H9 (cell line): ENCODE results near the gene FAM184A. TPM values are rescaled to one million over a fixed set of nuclear protein-coding genes. Genes with fewer than 3 reads are reported as not detected.

Experiments
- DNase-seq: peaks from one replicate; pipeline ENCODE4 v3.0.0-alpha.2; 2017
- H2AFZ ChIP-seq: one replicate; pipeline ENCODE4 v1.6.1; 2013; ENCODE audit warnings: mild to moderate bottlenecking, low read length, control low read depth, moderate library complexity
- H2AK5ac ChIP-seq: 2 replicates; pipeline ENCODE4 v1.6.1; 2013; ENCODE audit warnings: low read length, control low read depth, mixed read lengths; ENCODE audit not compliant: insufficient read length
- H2BK120ac ChIP-seq: one replicate; pipeline ENCODE4 v1.6.1; 2013; ENCODE audit warnings: low read depth, mild to moderate bottlenecking, low read length, control low read depth, inconsistent platforms; ENCODE audit not compliant: poor library complexity, severe bottlenecking
- H2BK12ac ChIP-seq: 2 replicates; pipeline ENCODE4 v1.6.1; 2013; ENCODE audit warnings: low read length, control low read depth, mixed read lengths, low read depth; ENCODE audit not compliant: insufficient read length
- H2BK15ac ChIP-seq: 2 replicates; pipeline ENCODE4 v1.6.1; 2013; ENCODE audit warnings: low read depth, low read length, control low read depth
- H2BK20ac ChIP-seq: one replicate; pipeline ENCODE4 v1.6.1; 2013; ENCODE audit warnings: low read depth, mild to moderate bottlenecking, low read length, control low read depth, inconsistent platforms; ENCODE audit not compliant: poor library complexity, severe bottlenecking
- H2BK5ac ChIP-seq: 2 replicates; pipeline ENCODE4 v1.6.1; 2013; ENCODE audit warnings: low read length, control low read depth, mixed read lengths; ENCODE audit not compliant: insufficient read length
- H3K14ac ChIP-seq: 2 replicates; pipeline ENCODE4 v1.6.1; 2013; ENCODE audit warnings: low read length, control low read depth; ENCODE audit not compliant: insufficient read depth
- H3K18ac ChIP-seq: 2 replicates; pipeline ENCODE4 v1.6.1; 2013; ENCODE audit warnings: low read depth, mild to moderate bottlenecking, mixed read lengths, low read length, control low read depth; ENCODE audit not compliant: insufficient read length
- H3K23ac ChIP-seq: 2 replicates; pipeline ENCODE4 v1.6.1; 2013; ENCODE audit warnings: low read length, control low read depth, mixed read lengths, low read depth; ENCODE audit not compliant: insufficient read length
- H3K23me2 ChIP-seq: 2 replicates; pipeline ENCODE4 v1.6.1; 2013; ENCODE audit warnings: low read depth, mild to moderate bottlenecking, mixed read lengths, low read length, control low read depth; ENCODE audit not compliant: insufficient read length, poor library complexity, severe bottlenecking
- H3K27ac ChIP-seq: 2 replicates; pipeline ENCODE4 v1.5.1; 2013; ENCODE audit warnings: low read length, control low read depth, mixed read lengths, low read depth; ENCODE audit not compliant: insufficient read length
- H3K27me3 ChIP-seq: 2 replicates; pipeline ENCODE4 v1.6.1; 2013; ENCODE audit warnings: low read length, control low read depth, inconsistent platforms; ENCODE audit not compliant: insufficient read depth
- H3K4ac ChIP-seq: 2 replicates; pipeline ENCODE4 v1.6.1; 2013; ENCODE audit warnings: low read depth, mild to moderate bottlenecking, control low read depth, inconsistent platforms, low read length, moderate library complexity
- H3K4me1 ChIP-seq: 2 replicates; pipeline ENCODE4 v1.6.1; 2013; ENCODE audit warnings: low read length, control low read depth, inconsistent platforms; ENCODE audit not compliant: insufficient read depth
- H3K4me2 ChIP-seq: 2 replicates; pipeline ENCODE4 v1.6.1; 2013; ENCODE audit warnings: low read length, control low read depth, mixed read lengths; ENCODE audit not compliant: insufficient read length, insufficient read depth
- H3K56ac ChIP-seq: 2 replicates; pipeline ENCODE4 v1.6.1; 2013; ENCODE audit warnings: low read depth, mild to moderate bottlenecking, mixed read lengths, low read length, control low read depth; ENCODE audit not compliant: insufficient read length
- H3K79me1 ChIP-seq: 2 replicates; pipeline ENCODE4 v1.6.1; 2013; ENCODE audit warnings: low read depth, mild to moderate bottlenecking, moderate library complexity, low read length, control low read depth, inconsistent platforms; ENCODE audit not compliant: insufficient read depth, poor library complexity, severe bottlenecking
- H3K79me2 ChIP-seq: 2 replicates; pipeline ENCODE4 v1.6.1; 2013; ENCODE audit warnings: low read length, control low read depth, inconsistent platforms; ENCODE audit not compliant: insufficient read depth
- H3K9ac ChIP-seq: 2 replicates; pipeline ENCODE4 v1.6.1; 2013; ENCODE audit warnings: low read length, control low read depth, mixed read lengths; ENCODE audit not compliant: insufficient read length; ENCODE audit errors: extremely low read depth
- H3K9me3 ChIP-seq: one replicate; pipeline ENCODE4 v1.6.1; 2013; ENCODE audit warnings: low read depth, low read length, inconsistent platforms; ENCODE audit not compliant: control insufficient read depth
- H3T11ph ChIP-seq: one replicate; pipeline ENCODE4 v1.6.1; 2013; ENCODE audit warnings: mild to moderate bottlenecking, low read length, control low read depth, inconsistent platforms
- H4K20me1 ChIP-seq: one replicate; pipeline ENCODE4 v1.6.1; 2013; ENCODE audit not compliant: control insufficient read depth, insufficient read length, insufficient read depth
- H4K5ac ChIP-seq: 2 replicates; pipeline ENCODE4 v1.6.1; 2013; ENCODE audit warnings: low read depth, mild to moderate bottlenecking, mixed read lengths, low read length, control low read depth; ENCODE audit not compliant: insufficient read length
- H4K8ac ChIP-seq: replicated peaks from 2 replicates; pipeline ENCODE4 v1.6.1; 2013; ENCODE audit warnings: low read length, control low read depth, mixed read lengths, low read depth; ENCODE audit not compliant: insufficient read length
- H4K91ac ChIP-seq: 2 replicates; pipeline ENCODE4 v1.6.1; 2013; ENCODE audit warnings: low read depth, mild to moderate bottlenecking, moderate library complexity, mixed read lengths, low read length, control low read depth; ENCODE audit not compliant: insufficient read length
- H3K27ac Mint-ChIP-seq, 3 experiments: 2 replicates in 2 of 3; 3 replicates in 1 of 3; pipeline ENCODE4 v1.8.0; 2020 to 2021; ENCODE audit warnings: mixed read lengths in 3 of 3, mild to moderate bottlenecking in 1 of 3, moderate library complexity in 1 of 3
- H3K27me3 Mint-ChIP-seq: 2 replicates; pipeline ENCODE4 v1.8.0; 2021; ENCODE audit warnings: low read depth, mild to moderate bottlenecking, moderate library complexity, mixed read lengths
- H3K36me3 Mint-ChIP-seq, 3 experiments: 2 replicates in 2 of 3; 3 replicates in 1 of 3; pipeline ENCODE4 v1.8.0; 2020 to 2021; ENCODE audit warnings: low read depth in 3 of 3, mixed read lengths in 3 of 3; ENCODE audit not compliant: insufficient read depth in 1 of 3
- H3K4me1 Mint-ChIP-seq, 2 experiments: 2 replicates each; pipeline ENCODE4 v1.8.0; 2020; ENCODE audit warnings: mixed read lengths in 2 of 2
- H3K4me3 Mint-ChIP-seq, 2 experiments: 2 replicates in 1 of 2; 3 replicates in 1 of 2; pipeline ENCODE4 v1.8.0; 2020 to 2021; ENCODE audit warnings: mild to moderate bottlenecking in 2 of 2, mixed read lengths in 2 of 2, moderate library complexity in 1 of 2
- H3K9me3 Mint-ChIP-seq, 2 experiments: 2 replicates in 1 of 2; 3 replicates in 1 of 2; pipeline ENCODE4 v1.8.0; 2020; ENCODE audit warnings: mild to moderate bottlenecking in 2 of 2, mixed read lengths in 2 of 2, moderate library complexity in 1 of 2
- CTCF ChIP-seq: fragments of 200-600 bp; sonication (generic); conservative IDR thresholded peaks from 3 replicates; pipeline ENCODE4 v1.8.0; 2021; ENCODE audit warnings: antibody characterized with exemption, mild to moderate bottlenecking
- WGBS: extraction: QIAGEN DNeasy Blood & Tissue Kit; methylation state at CpG from one replicate; pipeline ENCODE4 v1.1.7; 2013; ENCODE audit warnings: missing lambda C conversion rate, low lambda C conversion rate, mixed read lengths; ENCODE audit not compliant: insufficient read length; ENCODE audit errors: extremely low coverage; 5-methylcytosine and 5-hydroxymethylcytosine counted together
- total RNA-seq: library from RNA; stranded (reverse); gene quantifications from 2 replicates; pipeline ENCODE4 v1.2.1, GENCODE V29; 2021

The FAM184A gene
- total RNA-seq, 1 experiment from 2014 or later = 11.4 TPM

- Histone ChIP-seq H2BK5ac (no peak overlapping the region), H3K23me2 (no peaks in the 10 kb centered on the region), H2BK20ac (no peak overlapping the region), H2BK15ac (no peak overlapping the region), H3K23ac (no peak overlapping the region), H4K91ac (no peak overlapping the region), H4K20me1 (no peaks in the 10 kb centered on the region), H3K27ac (no peak overlapping the region), H3K79me2 (no peaks in the 10 kb centered on the region), H3K4me2 (no peak overlapping the region), H3K79me1 (no peaks in the 10 kb centered on the region), H3T11ph (no peak overlapping the region), H2AFZ (no peak overlapping the region), H3K18ac (no peak overlapping the region), H3K27me3 (no peaks in the 10 kb centered on the region), H2AK5ac (no peak overlapping the region), H3K4me1 (no peaks in the 10 kb centered on the region), H2BK120ac (no peak overlapping the region), H3K4ac (no peak overlapping the region), H4K8ac (no peak overlapping the region), H3K14ac (no peak overlapping the region), H3K9me3 (no peaks in the 10 kb centered on the region), H4K5ac (no peak overlapping the region), H3K56ac (no peak overlapping the region), H3K9ac (no peak overlapping the region), H2BK12ac (no peak overlapping the region)
- WGBS = no CpG with 5 or more reads among the region's 5 CpGs
- Mint-ChIP-seq H3K4me1 (no peaks in the 10 kb centered on the region), H3K36me3 (peaks cover 7 to 27% (median 21%) of the 10 kb centered on the region in 3 experiments; a peak in 6 of 7 replicates), H3K27ac (no peak overlapping the region), H3K4me3 (no peak overlapping the region), H3K9me3 (no peaks in the 10 kb centered on the region), H3K27me3 (no peaks in the 10 kb centered on the region)
- TF ChIP-seq CTCF = no peak
- DNase-seq = no peak
These were observed 98.4 kb downstream of the FAM184A start for GRCh38 chr6:118980063-118980462.
